Left lobe of liver (tissue), 2 donors: ENCODE measurements around the gene TMEM179B. TPM values are rescaled to one million over a fixed set of nuclear protein-coding genes. Genes with fewer than 3 reads are reported as not detected.
"Not testable (repeated sequence)": the region's sequence is repeated elsewhere in the genome, so short reads cannot be mapped to it uniquely, and the experiment has no call there.

Source experiments
- ATAC-seq: fragments of 200-7000 bp; cut with Tn5 transposase; one replicate; pipeline ENCODE4 v1.9.1; 2020; ENCODE audit warnings: mild to moderate bottlenecking, moderate library complexity
- DNase-seq: peaks from one replicate; pipeline ENCODE4 v3.0.0-alpha.2; 2020; ENCODE audit warnings: low spot score
- total RNA-seq: library from RNA; stranded (reverse); gene quantifications from one replicate; pipeline ENCODE4 v1.2.1, GENCODE V29; 2021
- donor health status: DM: no; HTN: no; CAD: no; lungs with moderate emphysema.
- donor health status: DM: no; HTN: yes; CAD: no.

TMEM179B gene
- 27.5 TPM for total RNA-seq

GRCh38 chr11:62787005-62787759 lies at the start of gene TMEM179B:
Gene TMEM179B, plus strand, starts transcription at chr11:62787402. Its CDS starts 30 bp downstream, at chr11:62787432.
- ATAC-seq (peak; percentile 84), DNase-seq (peak; percentile 98)

- no peak for ATAC-seq
These were observed 39.6 kb upstream of the TMEM179B start for GRCh38 chr11:62747475-62748160.

GRCh38 chr11:62749931-62750330 lies 37.3 kb upstream of the TMEM179B start:
- ATAC-seq: not testable (repeated sequence)

More at GRCh38 chr11:62747475-62748160, 39.6 kb upstream of the TMEM179B start:
- DNase-seq: no peak

GRCh38 chr11:62752177-62752785 lies 34.9 kb upstream of the TMEM179B start:
- ATAC-seq: no peak
- DNase-seq: no peak

More at GRCh38 chr11:62749931-62750330, 37.3 kb upstream of the TMEM179B start:
- not testable (repeated sequence) for DNase-seq

GRCh38 chr11:62752994-62753735 lies 34.0 kb upstream of the TMEM179B start:
- ATAC-seq: no peak
- no peak for DNase-seq

GRCh38 chr11:62753736-62754603 lies 33.2 kb upstream of the TMEM179B start, which contains the start of gene ZBTB3:
Gene ZBTB3, minus strand, starts transcription at chr11:62754160. Its CDS starts 496 bp downstream, at chr11:62753664.
- ATAC-seq: peak; percentile 94
- DNase-seq: peak; percentile 98

- DNase-seq: no peak
- no peak for ATAC-seq
These were observed 32.1 kb upstream of the TMEM179B start for GRCh38 chr11:62755086-62755615.

- DNase-seq (no peak), ATAC-seq (no peak)
These were observed 29.1 kb upstream of the TMEM179B start for GRCh38 chr11:62757846-62758788.

GRCh38 chr11:62760867-62761227 lies 26.4 kb upstream of the TMEM179B start:
- ATAC-seq, DNase-seq: not testable (repeated sequence)

GRCh38 chr11:62770778-62771143 lies 16.4 kb upstream of the TMEM179B start:
- DNase-seq: peak; percentile 54
- ATAC-seq: peak; percentile 42

GRCh38 chr11:62771144-62772021 lies 15.8 kb upstream of the TMEM179B start, which contains the start of gene TAF6L:
Gene TAF6L, plus strand, starts transcription at chr11:62771396. Its CDS starts 4,388 bp downstream, at chr11:62775784.
- DNase-seq: peak; percentile 99
- peak; percentile 93 for ATAC-seq

GRCh38 chr11:62774407-62774806 lies 12.8 kb upstream of the TMEM179B start:
- DNase-seq (no peak), ATAC-seq (no peak)

GRCh38 chr11:62775646-62776045 lies 11.6 kb upstream of the TMEM179B start:
- ATAC-seq (no peak), DNase-seq (no peak)

GRCh38 chr11:62777389-62777788 lies 9.8 kb upstream of the TMEM179B start:
- DNase-seq: no peak
- ATAC-seq: no peak

GRCh38 chr11:62778441-62778840 lies 8.8 kb upstream of the TMEM179B start:
- DNase-seq (no peak), ATAC-seq (no peak)

- DNase-seq (no peak), ATAC-seq (no peak)
These were observed 4.4 kb upstream of the TMEM179B start for GRCh38 chr11:62782753-62783152.

GRCh38 chr11:62786318-62787004 lies 741 bp upstream of the TMEM179B start:
- ATAC-seq (peak; percentile 85), DNase-seq (peak; percentile 88)
